HG03280 (cell line): Measurements from ENCODE around the gene NR2F1.

Source experiments
- ATAC-seq: cut with Tn5 transposase; IDR thresholded peaks from one replicate; pipeline ENCODE4 v1.9.1; 2021; ENCODE audit warnings: mild to moderate bottlenecking, moderate library complexity; ENCODE audit not compliant: unreplicated experiment

Gene NR2F1

GRCh38 chr5:93590493-93590892 lies 7.5 kb downstream of the NR2F1 start:
- ATAC-seq, result no peak

DNA sequence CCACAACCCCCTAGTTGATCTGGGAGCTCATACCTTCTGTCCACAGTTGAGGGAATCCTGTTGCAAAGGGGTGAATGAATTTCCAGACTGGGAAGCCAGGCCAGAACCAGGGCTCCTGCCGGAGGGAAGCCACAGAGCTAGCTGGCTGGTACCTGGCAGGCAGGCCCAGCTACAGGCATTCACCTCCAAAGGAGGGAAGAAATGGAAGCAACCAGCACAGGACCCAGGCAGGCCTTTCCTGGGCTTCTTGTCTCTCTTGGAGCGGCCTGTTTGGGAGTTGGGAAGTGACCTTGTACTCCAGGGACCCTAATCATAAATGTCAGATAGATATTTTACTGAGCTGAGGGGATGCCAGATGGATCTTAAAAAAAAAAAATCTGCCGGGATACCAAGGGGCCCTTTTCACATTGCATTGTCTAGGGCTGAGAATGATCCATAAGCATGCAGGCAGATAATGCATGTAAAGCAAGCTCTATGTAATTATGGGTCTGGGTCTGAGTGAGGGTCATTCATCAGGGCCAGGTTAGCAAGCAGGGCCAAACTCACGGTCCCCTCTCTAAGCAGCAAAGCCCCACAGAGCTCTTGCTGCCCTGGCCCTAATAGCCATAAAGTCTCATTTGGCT lies 8.4 kb downstream of the NR2F1 start:
- ATAC-seq, result no peak

GRCh38 chr5:93592883-93593282 lies 9.9 kb downstream of the NR2F1 start:
- no peak for ATAC-seq

- ATAC-seq, result no peak
These were observed 10.6 kb downstream of the NR2F1 start for GRCh38 chr5:93593476-93594131.

GRCh38 chr5:93594591-93595419 lies 11.8 kb downstream of the NR2F1 start:
- ATAC-seq, result no peak

GRCh38 chr5:93595420-93596147 lies 12.6 kb downstream of the NR2F1 start:
- ATAC-seq, result no peak

- ATAC-seq, result no peak
These were observed 13.3 kb downstream of the NR2F1 start for GRCh38 chr5:93596310-93596675.

DNA sequence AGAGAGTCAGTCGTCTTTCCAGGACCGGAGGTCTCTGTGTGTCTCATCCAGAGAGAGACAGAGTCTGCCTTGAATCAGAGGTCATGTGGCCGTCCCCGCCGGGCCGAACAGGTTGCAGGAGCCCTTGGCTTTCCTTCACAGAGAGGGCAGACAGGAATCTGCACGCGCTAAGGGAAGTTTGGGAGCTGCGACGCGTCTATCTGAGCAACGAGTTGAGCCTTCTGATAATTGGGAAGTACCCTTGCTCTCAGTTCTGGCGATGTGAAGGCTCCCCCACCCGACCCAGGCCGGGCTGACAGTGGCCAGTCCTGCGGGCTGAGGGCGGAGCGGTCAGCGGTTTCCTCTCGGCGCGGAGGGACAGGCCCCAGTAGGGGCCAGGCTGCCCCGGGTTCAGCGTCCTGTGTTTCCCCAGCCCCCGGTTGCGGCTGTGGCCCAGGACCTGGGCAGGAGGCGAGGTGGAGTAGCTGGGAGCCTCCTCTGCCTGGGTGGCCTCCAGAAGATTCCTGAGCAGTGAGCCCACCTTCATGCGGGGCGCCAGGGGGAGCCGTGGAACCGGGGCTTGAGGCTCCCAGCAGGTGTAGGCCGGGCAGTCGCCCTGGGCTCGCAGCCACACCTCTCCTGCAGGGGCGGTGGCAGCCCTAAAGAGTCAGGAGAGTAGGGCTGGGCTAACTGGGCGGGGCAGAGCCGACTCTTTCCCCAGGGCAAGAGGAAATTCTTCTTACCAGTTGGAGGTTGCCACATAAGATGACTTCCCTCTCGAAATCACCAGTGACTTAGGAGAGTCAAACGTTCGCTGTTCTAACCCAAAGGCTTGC lies 13.9 kb downstream of the NR2F1 start:
- no peak for ATAC-seq

- no peak for ATAC-seq
These were observed 15.3 kb downstream of the NR2F1 start for GRCh38 chr5:93598091-93599000.

DNA sequence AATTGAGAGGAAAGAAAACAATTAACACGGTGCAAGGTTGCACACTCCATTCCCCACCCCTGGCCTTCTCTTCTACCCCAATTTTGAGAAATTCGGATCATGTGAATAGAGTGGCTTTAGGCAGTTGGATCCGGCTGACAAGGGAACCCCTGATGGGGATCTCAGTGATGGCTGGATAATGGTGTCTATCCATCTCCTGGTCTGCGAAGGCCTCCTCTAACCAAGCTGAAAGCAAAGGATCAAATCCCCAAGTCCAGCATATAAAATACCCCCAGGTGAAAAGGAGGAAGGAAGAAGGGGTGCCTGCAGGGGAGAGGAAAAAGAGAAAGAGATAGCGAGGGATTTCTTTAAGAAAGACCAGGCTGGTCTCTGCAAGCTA lies 16.0 kb downstream of the NR2F1 start:
- no peak for ATAC-seq

DNA sequence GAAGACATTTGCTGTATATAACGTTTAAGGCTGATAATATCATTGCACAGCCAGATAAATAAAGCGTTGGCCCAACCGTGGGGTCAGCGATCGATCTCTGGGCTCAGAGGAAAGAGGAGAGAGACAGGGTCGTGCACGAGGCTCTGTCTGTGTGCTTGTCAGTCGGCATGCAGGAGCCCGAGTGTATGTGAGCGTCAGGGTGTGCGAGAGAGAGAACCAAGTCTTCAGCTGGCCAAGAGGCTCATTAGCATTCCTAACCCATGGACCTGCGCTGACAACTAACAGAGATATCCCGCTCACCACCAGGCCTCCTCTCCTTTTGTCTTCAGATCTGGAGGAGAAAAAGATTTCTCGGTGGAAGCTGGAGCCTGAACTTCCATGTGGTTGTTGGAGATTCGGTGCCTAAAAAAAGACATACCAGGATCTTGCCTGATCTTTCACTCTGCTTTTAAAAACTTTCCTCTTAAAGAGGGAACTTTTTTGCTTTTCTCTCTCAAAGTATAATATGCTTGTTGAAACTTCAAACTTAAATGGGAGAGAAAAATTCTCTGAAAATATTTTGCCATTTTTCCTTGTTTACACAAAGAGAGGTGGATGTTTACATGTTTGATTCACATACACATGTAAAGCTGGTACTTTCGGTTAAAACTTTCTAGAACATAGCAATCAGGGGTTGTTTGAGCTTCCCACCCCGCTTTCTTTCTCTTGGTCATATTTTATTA lies 16.5 kb downstream of the NR2F1 start:
- ATAC-seq, result no peak

GRCh38 chr5:93600409-93601070 lies 17.5 kb downstream of the NR2F1 start:
- no peak for ATAC-seq

GRCh38 chr5:93601071-93601801 lies 18.2 kb downstream of the NR2F1 start:
- ATAC-seq, result no peak

GRCh38 chr5:93601802-93602155 lies 18.8 kb downstream of the NR2F1 start:
- ATAC-seq, result no peak

DNA sequence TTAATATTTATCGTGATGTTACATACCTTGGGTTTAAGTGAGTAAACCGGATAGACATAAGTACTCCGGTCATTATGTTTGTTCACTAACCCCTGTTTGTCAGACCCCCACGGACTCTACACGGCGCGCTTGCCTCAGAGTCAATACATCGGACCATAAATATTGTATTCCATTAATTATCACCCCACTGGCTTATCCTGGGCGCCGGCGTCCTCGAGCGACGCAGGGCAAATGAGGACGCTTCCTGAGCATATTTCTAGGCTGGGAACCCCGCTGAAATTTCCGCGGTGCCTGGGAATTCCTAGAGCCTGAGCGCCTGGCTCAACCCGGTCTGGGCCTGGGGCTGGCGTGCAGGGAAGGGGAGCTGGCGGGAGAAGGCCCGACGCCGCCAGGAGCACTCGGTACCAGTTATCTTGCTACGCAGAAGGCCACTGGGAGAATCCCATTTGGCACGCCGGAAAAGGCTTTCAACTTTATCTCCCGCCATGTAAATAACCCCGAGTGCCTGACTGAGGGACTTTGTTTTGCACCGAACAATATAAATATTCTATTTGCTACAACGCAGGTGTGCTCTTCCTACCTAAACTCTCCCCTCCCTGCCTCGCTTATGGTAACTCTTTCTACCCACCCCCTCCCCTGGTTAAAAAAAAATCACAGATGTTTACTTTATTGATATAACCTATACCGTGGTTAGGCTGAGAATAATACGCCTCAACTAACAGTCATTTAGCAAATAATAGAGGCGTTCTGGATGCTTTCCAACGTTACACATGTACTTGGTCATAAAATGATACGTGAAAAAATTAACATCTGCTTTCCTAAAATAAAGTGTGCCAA lies 19.4 kb downstream of the NR2F1 start:
- no peak for ATAC-seq

- ATAC-seq, result no peak
These were observed 20.2 kb downstream of the NR2F1 start for GRCh38 chr5:93603078-93603792.
